Measurements from ENCODE around the gene ROCK2. TPM values are rescaled to one million over a fixed set of nuclear protein-coding genes. Genes with fewer than 3 reads are reported as not detected.

The ROCK2 gene
- total RNA-seq, 1 experiment from 2014 or later: 38.0 TPM

GRCh38 chr2:11182951-11183350 lies 161.5 kb downstream of the ROCK2 start:
- H4K20me1 ChIP-seq (ENCODE audit: insufficient read depth): no peaks in the 10 kb centered on the region
- H3K79me2 ChIP-seq (ENCODE audit: low read depth): no peaks in the 10 kb centered on the region
- no peak overlapping the region for H2AFZ ChIP-seq
- ChIA-PET POLR2A (ENCODE audit: unreplicated experiment) (no interaction called here), CTCF (no interaction called here)
- no peak for DNase-seq
- H3F3A ChIP-seq (ENCODE audit: insufficient read depth, low read depth): 0 out of 2 replicates have a peak, but pooled peaks cover 11% of the 10 kb centered on the region
- intact Hi-C loops (cut with micrococcal nuclease; ENCODE audit: unreplicated experiment): no loop called here
- H3K4me1 ChIP-seq (replicated peaks; ENCODE audit: insufficient read depth): no peaks in the 10 kb centered on the region
- no peak overlapping the region for H3K4me3 ChIP-seq
- no peaks in the 10 kb centered on the region for H3K27me3 ChIP-seq (ENCODE audit: insufficient read depth, low read depth)
- H3K4me2 ChIP-seq: no peak overlapping the region
- peaks cover 18% of the 10 kb centered on the region; the same call in 1 of the 2 replicates for H3K36me3 ChIP-seq (ENCODE audit: low read depth)
- H3K9me2 ChIP-seq (ENCODE audit: insufficient read depth): no peaks in the 10 kb centered on the region
- TF ChIP-seq EZH2 (IDR thresholded peaks at IDR 0.05; ENCODE audit: low read depth) (no peak), CTCF (conservative IDR thresholded peaks at IDR 0.05) (no peak)
- no peaks in the 10 kb centered on the region for H3K9me3 ChIP-seq (ENCODE audit: insufficient read depth, low read depth)
- BruUV-seq (replicated peaks): no TSS peak
- H3K27ac ChIP-seq: no peak overlapping the region

GRCh38 chr2:11180653-11181052 lies 163.8 kb downstream of the ROCK2 start:
- 0 out of 2 replicates have a peak, but pooled peaks cover 16% of the 10 kb centered on the region for H3F3A ChIP-seq (ENCODE audit: insufficient read depth, low read depth)
- H3K9me2 ChIP-seq (ENCODE audit: insufficient read depth): no peaks in the 10 kb centered on the region
- no peak overlapping the region for H3K27ac ChIP-seq
- no TSS peak for BruUV-seq (replicated peaks)
- no peak overlapping the region for H3K4me3 ChIP-seq
- CTCF ChIA-PET: no interaction called here
- no peak overlapping the region for H2AFZ ChIP-seq
- DNase-seq: no peak
- intact Hi-C loops (cut with micrococcal nuclease; ENCODE audit: unreplicated experiment): no loop called here
- no peaks in the 10 kb centered on the region for H3K79me2 ChIP-seq (ENCODE audit: low read depth)
- no peaks in the 10 kb centered on the region for H3K9me3 ChIP-seq (ENCODE audit: insufficient read depth, low read depth)
- POLR2A ChIA-PET (ENCODE audit: unreplicated experiment): no interaction called here
- H3K27me3 ChIP-seq (ENCODE audit: insufficient read depth, low read depth): no peaks in the 10 kb centered on the region
- no peak overlapping the region for H3K4me2 ChIP-seq
- H3K36me3 ChIP-seq (ENCODE audit: low read depth): 0 out of 2 replicates have a peak, but pooled peaks cover 18% of the 10 kb centered on the region
- no peaks in the 10 kb centered on the region for H4K20me1 ChIP-seq (ENCODE audit: insufficient read depth)
- H3K4me1 ChIP-seq (replicated peaks; ENCODE audit: insufficient read depth): no peaks in the 10 kb centered on the region
- no peak for TF ChIP-seq CTCF (conservative IDR thresholded peaks at IDR 0.05)
- TF ChIP-seq EZH2 (IDR thresholded peaks at IDR 0.05; ENCODE audit: low read depth): no peak

GRCh38 chr2:11179899-11180298 lies 164.5 kb downstream of the ROCK2 start:
- no peak for DNase-seq
- no peak overlapping the region for H3K4me2 ChIP-seq
- H3K27me3 ChIP-seq (ENCODE audit: insufficient read depth, low read depth): no peaks in the 10 kb centered on the region
- TF ChIP-seq CTCF (conservative IDR thresholded peaks at IDR 0.05): no peak
- TF ChIP-seq EZH2 (IDR thresholded peaks at IDR 0.05; ENCODE audit: low read depth): no peak
- BruUV-seq (replicated peaks): no TSS peak
- no peak overlapping the region for H3K4me3 ChIP-seq
- 0 out of 2 replicates have a peak, but pooled peaks cover 21% of the 10 kb centered on the region for H3F3A ChIP-seq (ENCODE audit: insufficient read depth, low read depth)
- CTCF ChIA-PET: interaction anchor here (0.6 kb wide), 2 partner anchors 9 to 54 kb away, joined by 3 read pairs; no protein-coding TSS in a partner anchor
- H3K9me2 ChIP-seq (ENCODE audit: insufficient read depth): no peaks in the 10 kb centered on the region
- no peak overlapping the region for H2AFZ ChIP-seq
- POLR2A ChIA-PET (ENCODE audit: unreplicated experiment): no interaction called here
- H3K9me3 ChIP-seq (ENCODE audit: insufficient read depth, low read depth): no peaks in the 10 kb centered on the region
- H3K79me2 ChIP-seq (ENCODE audit: low read depth): no peaks in the 10 kb centered on the region
- no peak overlapping the region for H3K27ac ChIP-seq
- intact Hi-C loops (cut with micrococcal nuclease; ENCODE audit: unreplicated experiment): no loop called here
- 0 out of 2 replicates have a peak, but pooled peaks cover 18% of the 10 kb centered on the region for H3K36me3 ChIP-seq (ENCODE audit: low read depth)
- no peaks in the 10 kb centered on the region; the same call in 1 of the 2 replicates for H4K20me1 ChIP-seq (ENCODE audit: insufficient read depth)
- no peaks in the 10 kb centered on the region for H3K4me1 ChIP-seq (replicated peaks; ENCODE audit: insufficient read depth)

All from PC-9 (cell line).